ENCODE results near the gene LPIN3.

DNA sequence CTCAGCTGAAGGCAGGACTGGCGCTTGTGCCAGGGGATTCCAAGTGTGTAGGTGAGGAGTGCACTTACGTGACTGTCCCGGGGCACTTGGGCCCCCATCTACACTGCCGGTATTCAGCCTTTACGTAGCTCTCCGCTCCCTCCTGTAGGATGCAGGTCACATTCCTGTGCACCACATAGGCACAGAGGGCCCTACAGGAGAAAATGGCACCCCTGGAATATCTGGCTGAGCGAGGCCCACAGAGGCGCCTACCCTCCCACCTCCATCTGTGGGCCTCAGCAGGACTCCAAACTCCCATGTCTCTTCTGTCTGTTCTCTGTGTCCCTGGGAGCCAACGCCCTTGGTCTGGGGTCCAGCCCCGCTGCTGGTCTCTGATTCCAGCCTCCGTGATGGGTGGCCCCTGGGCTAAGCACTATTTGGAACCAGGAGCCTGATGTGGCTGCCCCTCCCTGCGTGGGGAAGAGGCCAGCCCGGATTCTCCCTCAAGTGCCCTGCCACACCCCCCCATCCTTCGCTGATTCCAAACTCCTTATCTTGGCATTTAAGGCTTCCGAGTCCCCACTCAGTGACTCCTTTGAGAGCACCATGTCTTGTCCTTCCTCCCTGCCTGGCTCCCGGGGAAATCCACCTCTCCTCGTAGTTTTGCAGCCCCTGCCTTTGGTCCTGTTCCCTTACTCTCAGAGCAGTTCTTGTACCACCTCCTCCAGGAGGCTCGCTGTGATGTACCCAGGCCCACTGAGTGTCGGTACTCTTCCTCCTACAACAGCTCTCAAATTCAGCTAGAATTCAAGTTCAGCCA, 24.5 kb downstream of the LPIN3 start:
- TF ChIP-seq CTCF (IDR thresholded peaks at IDR 0.05; ENCODE audit: low read length) (no peak), EZH2 (optimal IDR thresholded peaks at IDR 0.05; ENCODE audit: low read depth, low read length) (no peak)
